ENCODE data around the gene TMTC4.
"Not testable (repeated sequence)": the region's sequence is repeated elsewhere in the genome, so short reads cannot be mapped to it uniquely, and the experiment has no call there.

Gene TMTC4

DNA sequence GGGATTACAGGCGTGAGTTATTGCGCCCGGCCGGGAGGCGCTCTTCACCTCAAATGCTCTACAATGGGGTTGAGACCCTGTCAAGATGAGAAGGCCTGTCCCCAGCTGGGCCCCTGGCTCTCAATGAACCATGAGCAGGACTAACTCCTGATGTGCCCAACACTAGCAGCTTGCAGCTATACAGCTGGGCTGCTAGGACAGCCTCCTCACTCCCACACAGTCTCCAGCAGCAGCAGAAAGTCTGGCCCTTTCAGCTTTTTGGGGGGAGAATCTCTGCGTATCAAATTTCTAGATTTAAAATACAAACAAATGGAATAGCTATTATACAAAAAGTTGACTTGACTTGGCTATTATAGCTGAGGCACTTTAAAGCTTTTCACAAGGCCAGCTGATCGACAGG, 30.2 kb downstream of the TMTC4 start:
- no peaks in the 10 kb centered on the region for H3K9me3 ChIP-seq (ENCODE audit: control insufficient read depth, low read length)
- no peaks in the 10 kb centered on the region for H3K27me3 ChIP-seq (ENCODE audit: control insufficient read depth, insufficient read depth, low read length)
- H3K4me1 ChIP-seq (ENCODE audit: control insufficient read depth, insufficient read depth, low read length), result no peaks in the 10 kb centered on the region
- peaks cover 5% of the 10 kb centered on the region for H3K36me3 ChIP-seq (ENCODE audit: control insufficient read depth, insufficient read depth, low read length)
- no peak overlapping the region for H3K9ac ChIP-seq (ENCODE audit: low read length)
- no peak overlapping the region for H3K4me3 ChIP-seq (ENCODE audit: low read length)

DNA sequence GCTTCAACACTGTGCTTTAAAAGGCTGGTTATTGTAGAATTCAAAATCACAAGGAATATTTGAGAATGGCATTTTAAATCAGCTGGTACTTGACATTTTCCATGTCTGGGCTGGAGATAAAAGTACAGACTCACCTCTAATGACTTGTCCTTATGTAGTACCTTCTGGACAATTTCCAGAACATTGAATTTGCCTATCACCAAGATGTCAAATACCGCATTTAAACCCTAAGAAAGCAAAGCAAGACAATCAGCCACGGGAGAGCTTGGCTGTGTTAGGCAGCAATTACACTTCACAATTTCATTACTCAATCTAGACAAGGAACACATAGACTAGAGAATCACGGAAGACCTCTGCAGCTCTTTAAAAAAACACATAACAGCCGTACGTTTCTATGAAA, 36.8 kb downstream of the TMTC4 start:
- H3K4me1 ChIP-seq (ENCODE audit: control insufficient read depth, insufficient read depth, low read length), result no peaks in the 10 kb centered on the region
- H3K9ac ChIP-seq (ENCODE audit: low read length), result no peak overlapping the region
- H3K4me3 ChIP-seq (ENCODE audit: low read length), result no peak overlapping the region
- peaks cover 5% of the 10 kb centered on the region for H3K36me3 ChIP-seq (ENCODE audit: control insufficient read depth, insufficient read depth, low read length)
- H3K27me3 ChIP-seq (ENCODE audit: control insufficient read depth, insufficient read depth, low read length), result no peaks in the 10 kb centered on the region
- H3K9me3 ChIP-seq (ENCODE audit: control insufficient read depth, low read length), result no peaks in the 10 kb centered on the region

GRCh38 chr13:100637380-100637779, 37.2 kb downstream of the TMTC4 start:
- no peak overlapping the region for H3K4me3 ChIP-seq (ENCODE audit: low read length)
- no peaks in the 10 kb centered on the region for H3K27me3 ChIP-seq (ENCODE audit: control insufficient read depth, insufficient read depth, low read length)
- H3K4me1 ChIP-seq (ENCODE audit: control insufficient read depth, insufficient read depth, low read length), result no peaks in the 10 kb centered on the region
- H3K9me3 ChIP-seq (ENCODE audit: control insufficient read depth, low read length), result no peaks in the 10 kb centered on the region
- H3K9ac ChIP-seq (ENCODE audit: low read length), result no peak overlapping the region
- H3K36me3 ChIP-seq (ENCODE audit: control insufficient read depth, insufficient read depth, low read length), result peaks cover 5% of the 10 kb centered on the region

DNA sequence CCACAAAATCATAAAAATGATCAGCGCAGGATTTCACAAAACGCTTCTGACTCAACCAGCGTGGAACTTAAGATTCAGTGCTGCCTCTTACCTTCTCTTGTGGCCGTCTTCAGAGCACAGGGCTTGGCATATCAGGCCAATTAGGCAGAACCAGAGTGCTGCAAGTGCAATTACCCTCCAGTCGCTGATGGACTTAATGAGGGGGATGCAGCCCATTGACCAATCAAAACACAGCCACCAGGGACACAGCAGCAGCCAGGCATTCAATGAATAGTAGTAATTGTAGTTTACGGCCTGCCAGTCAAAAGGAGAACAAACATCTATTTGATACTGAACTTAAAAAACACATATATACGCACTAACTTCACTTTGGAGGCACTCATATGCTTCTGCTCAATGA, 38.2 kb downstream of the TMTC4 start:
- Histone ChIP-seq H3K27me3 (ENCODE audit: control insufficient read depth, insufficient read depth, low read length) (no peaks in the 10 kb centered on the region), H3K9me3 (ENCODE audit: control insufficient read depth, low read length) (no peaks in the 10 kb centered on the region), H3K9ac (ENCODE audit: low read length) (no peak overlapping the region), H3K4me1 (ENCODE audit: control insufficient read depth, insufficient read depth, low read length) (no peaks in the 10 kb centered on the region), H3K36me3 (ENCODE audit: control insufficient read depth, insufficient read depth, low read length) (no peaks in the 10 kb centered on the region), H3K4me3 (ENCODE audit: low read length) (no peak overlapping the region)

- no peak overlapping the region for H3K9ac ChIP-seq (ENCODE audit: low read length)
- H3K4me3 ChIP-seq (ENCODE audit: low read length), result no peak overlapping the region
- no peaks in the 10 kb centered on the region for H3K4me1 ChIP-seq (ENCODE audit: control insufficient read depth, insufficient read depth, low read length)
- no peaks in the 10 kb centered on the region for H3K27me3 ChIP-seq (ENCODE audit: control insufficient read depth, insufficient read depth, low read length)
- H3K9me3 ChIP-seq (ENCODE audit: control insufficient read depth, low read length), result no peaks in the 10 kb centered on the region
- H3K36me3 ChIP-seq (ENCODE audit: control insufficient read depth, insufficient read depth, low read length), result no peaks in the 10 kb centered on the region
Measured at GRCh38 chr13:100636004-100636403, 38.6 kb downstream of the TMTC4 start.

DNA sequence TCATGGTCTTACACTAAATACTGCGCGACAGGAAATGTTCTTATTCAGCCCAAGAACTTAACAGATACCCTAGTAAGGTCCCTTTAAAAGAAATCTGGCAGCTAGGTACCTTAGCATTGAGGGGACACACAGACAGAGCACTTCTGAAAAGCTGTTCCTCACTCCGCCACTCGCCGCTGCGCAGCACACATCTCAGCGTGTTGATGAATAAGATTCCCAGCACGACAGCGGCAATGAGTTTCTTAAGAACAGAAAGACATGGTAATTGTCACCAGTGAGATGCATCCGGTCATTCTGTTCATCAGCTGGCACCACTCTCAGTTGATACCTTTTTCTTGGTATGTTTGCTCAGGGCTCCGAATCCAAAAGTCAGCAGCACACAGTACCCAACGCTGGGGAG, 39.9 kb downstream of the TMTC4 start:
- H3K36me3 ChIP-seq (ENCODE audit: control insufficient read depth, insufficient read depth, low read length), result no peaks in the 10 kb centered on the region
- H3K4me1 ChIP-seq (ENCODE audit: control insufficient read depth, insufficient read depth, low read length), result no peaks in the 10 kb centered on the region
- H3K4me3 ChIP-seq (ENCODE audit: low read length), result no peak overlapping the region
- H3K9me3 ChIP-seq (ENCODE audit: control insufficient read depth, low read length), result no peaks in the 10 kb centered on the region
- no peak overlapping the region for H3K9ac ChIP-seq (ENCODE audit: low read length)
- no peaks in the 10 kb centered on the region for H3K27me3 ChIP-seq (ENCODE audit: control insufficient read depth, insufficient read depth, low read length)

GRCh38 chr13:100633461-100633860, 41.1 kb downstream of the TMTC4 start:
- Histone ChIP-seq H3K4me3 (ENCODE audit: low read length) (no peak overlapping the region), H3K4me1 (ENCODE audit: control insufficient read depth, insufficient read depth, low read length) (no peaks in the 10 kb centered on the region), H3K9me3 (ENCODE audit: control insufficient read depth, low read length) (no peaks in the 10 kb centered on the region), H3K27me3 (ENCODE audit: control insufficient read depth, insufficient read depth, low read length) (no peaks in the 10 kb centered on the region), H3K36me3 (ENCODE audit: control insufficient read depth, insufficient read depth, low read length) (no peaks in the 10 kb centered on the region), H3K9ac (ENCODE audit: low read length) (no peak overlapping the region)

DNA sequence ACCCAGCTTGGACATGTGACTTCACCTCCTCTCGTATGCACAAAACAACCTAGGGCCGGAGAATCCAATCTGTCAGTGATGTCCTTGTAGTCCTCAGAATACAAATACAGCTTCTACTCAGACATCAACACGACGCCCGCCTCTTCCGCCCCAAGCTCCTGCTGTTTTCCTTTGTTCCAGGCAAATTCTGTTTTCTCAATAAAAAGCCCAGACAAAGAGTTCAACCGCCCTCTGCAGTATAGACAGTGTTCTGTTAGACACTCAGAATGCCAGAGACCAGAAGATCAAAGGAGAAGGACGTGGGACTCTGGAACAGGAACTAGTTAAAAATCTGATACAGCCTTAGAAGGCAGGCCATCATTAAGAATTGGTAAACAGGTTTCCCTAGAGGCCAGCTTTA, 44.0 kb downstream of the TMTC4 start:
- H3K9ac ChIP-seq (ENCODE audit: low read length), result no peak overlapping the region
- no peaks in the 10 kb centered on the region for H3K27me3 ChIP-seq (ENCODE audit: control insufficient read depth, insufficient read depth, low read length)
- no peaks in the 10 kb centered on the region for H3K4me1 ChIP-seq (ENCODE audit: control insufficient read depth, insufficient read depth, low read length)
- H3K4me3 ChIP-seq (ENCODE audit: low read length), result no peak overlapping the region
- H3K9me3 ChIP-seq (ENCODE audit: control insufficient read depth, low read length), result no peaks in the 10 kb centered on the region
- no peaks in the 10 kb centered on the region for H3K36me3 ChIP-seq (ENCODE audit: control insufficient read depth, insufficient read depth, low read length)

DNA sequence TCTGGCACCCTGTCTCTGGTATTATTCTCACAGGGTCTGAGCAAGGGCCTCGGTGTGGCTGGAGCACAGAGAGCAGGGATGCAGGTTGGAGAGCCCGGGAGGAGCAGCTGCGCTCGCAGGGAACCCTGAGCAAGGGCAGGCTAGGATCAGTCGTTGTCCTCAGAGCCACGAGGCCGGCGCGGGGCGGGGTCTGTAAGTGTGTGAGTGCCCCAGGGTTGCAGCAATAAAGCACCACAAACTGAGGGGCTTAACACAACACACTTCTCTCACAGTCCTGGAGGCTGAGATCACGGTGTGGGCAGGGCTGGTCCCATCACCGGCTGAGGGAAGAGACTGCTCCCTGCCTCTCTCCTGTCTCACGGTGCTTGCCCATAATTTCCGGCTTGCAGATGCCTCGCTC, 47.5 kb downstream of the TMTC4 start:
- H3K36me3 ChIP-seq (ENCODE audit: control insufficient read depth, insufficient read depth, low read length), result no peaks in the 10 kb centered on the region
- no peak overlapping the region for H3K4me3 ChIP-seq (ENCODE audit: low read length)
- H3K9ac ChIP-seq (ENCODE audit: low read length), result no peak overlapping the region
- no peaks in the 10 kb centered on the region for H3K27me3 ChIP-seq (ENCODE audit: control insufficient read depth, insufficient read depth, low read length)
- H3K9me3 ChIP-seq (ENCODE audit: control insufficient read depth, low read length), result no peaks in the 10 kb centered on the region
- no peaks in the 10 kb centered on the region for H3K4me1 ChIP-seq (ENCODE audit: control insufficient read depth, insufficient read depth, low read length)

DNA sequence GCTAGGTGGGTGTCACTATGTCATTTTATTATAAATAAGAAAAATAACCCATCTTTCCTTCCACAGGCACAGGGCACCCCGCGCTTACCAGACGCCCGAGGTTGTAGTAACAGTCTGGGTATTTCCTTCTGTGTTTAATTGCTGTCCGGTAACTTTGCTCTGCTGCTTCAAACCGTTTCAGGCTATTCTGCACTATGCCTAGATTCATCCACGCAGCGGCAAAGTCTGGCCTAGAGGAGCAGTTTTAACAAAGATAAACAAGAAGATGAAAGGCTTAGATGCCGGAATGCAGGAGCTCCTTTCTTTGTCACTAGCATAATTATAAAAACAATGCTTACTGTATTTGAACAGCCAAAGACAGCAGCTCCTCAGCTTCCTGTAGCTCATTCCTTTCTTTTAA, 49.1 kb downstream of the TMTC4 start:
- H3K9me3 ChIP-seq (ENCODE audit: control insufficient read depth, low read length), result no peaks in the 10 kb centered on the region
- H3K9ac ChIP-seq (ENCODE audit: low read length), result no peak overlapping the region
- H3K36me3 ChIP-seq (ENCODE audit: control insufficient read depth, insufficient read depth, low read length), result no peaks in the 10 kb centered on the region
- H3K27me3 ChIP-seq (ENCODE audit: control insufficient read depth, insufficient read depth, low read length), result no peaks in the 10 kb centered on the region
- H3K4me3 ChIP-seq (ENCODE audit: low read length), result no peak overlapping the region
- no peaks in the 10 kb centered on the region for H3K4me1 ChIP-seq (ENCODE audit: control insufficient read depth, insufficient read depth, low read length)

DNA sequence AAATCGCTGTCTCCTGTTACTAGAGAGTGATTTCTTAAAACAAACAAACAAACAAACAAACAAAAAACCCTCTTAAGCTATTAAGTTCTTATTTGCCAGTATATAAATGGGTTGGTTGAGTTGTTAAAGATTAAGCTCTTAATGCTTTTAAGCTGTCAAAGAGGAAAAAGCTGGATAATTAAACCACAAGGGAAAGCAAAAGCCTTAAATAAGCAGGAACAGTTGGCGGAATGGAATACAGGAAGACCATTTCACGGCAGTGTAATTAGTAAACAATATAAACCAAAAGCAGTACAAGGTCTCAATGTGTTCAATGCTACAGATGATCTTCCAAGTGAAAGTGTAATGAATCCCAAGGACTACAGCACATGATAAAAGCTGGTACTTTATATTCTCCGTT, 53.8 kb downstream of the TMTC4 start:
- H3K27me3 ChIP-seq (ENCODE audit: control insufficient read depth, insufficient read depth, low read length), result no peaks in the 10 kb centered on the region
- H3K36me3 ChIP-seq (ENCODE audit: control insufficient read depth, insufficient read depth, low read length), result no peaks in the 10 kb centered on the region
- no peak overlapping the region for H3K4me3 ChIP-seq (ENCODE audit: low read length)
- no peak overlapping the region for H3K9ac ChIP-seq (ENCODE audit: low read length)
- H3K4me1 ChIP-seq (ENCODE audit: control insufficient read depth, insufficient read depth, low read length), result no peaks in the 10 kb centered on the region
- H3K9me3 ChIP-seq (ENCODE audit: control insufficient read depth, low read length), result no peaks in the 10 kb centered on the region

DNA sequence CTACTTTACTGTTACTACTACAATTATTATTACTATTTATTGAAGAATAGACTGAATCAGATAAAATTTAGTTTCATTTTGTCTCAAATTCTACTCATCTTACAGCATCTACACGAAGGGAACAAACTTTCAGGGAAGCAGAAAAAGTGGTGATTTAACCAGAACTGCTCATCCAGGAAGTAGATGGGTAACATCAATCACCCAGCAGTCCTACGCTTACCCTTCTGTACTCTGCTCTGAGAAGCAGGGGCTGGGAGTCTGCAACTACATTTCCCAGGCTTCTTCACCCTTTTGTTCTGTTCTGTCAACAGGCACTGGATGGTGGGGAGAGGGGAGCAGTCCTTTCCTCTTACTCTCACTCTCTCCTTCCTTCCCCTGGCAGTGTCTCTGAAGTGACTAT, 54.7 kb downstream of the TMTC4 start:
- no peaks in the 10 kb centered on the region for H3K27me3 ChIP-seq (ENCODE audit: control insufficient read depth, insufficient read depth, low read length)
- no peaks in the 10 kb centered on the region for H3K4me1 ChIP-seq (ENCODE audit: control insufficient read depth, insufficient read depth, low read length)
- H3K4me3 ChIP-seq (ENCODE audit: low read length), result no peak overlapping the region
- no peaks in the 10 kb centered on the region for H3K9me3 ChIP-seq (ENCODE audit: control insufficient read depth, low read length)
- H3K36me3 ChIP-seq (ENCODE audit: control insufficient read depth, insufficient read depth, low read length), result no peaks in the 10 kb centered on the region
- no peak overlapping the region for H3K9ac ChIP-seq (ENCODE audit: low read length)

- not testable (repeated sequence) for H3K9ac ChIP-seq (ENCODE audit: low read length); H3K36me3 ChIP-seq (ENCODE audit: control insufficient read depth, insufficient read depth, low read length); H3K27me3 ChIP-seq (ENCODE audit: control insufficient read depth, insufficient read depth, low read length); H3K9me3 ChIP-seq (ENCODE audit: control insufficient read depth, low read length); H3K4me1 ChIP-seq (ENCODE audit: control insufficient read depth, insufficient read depth, low read length); H3K4me3 ChIP-seq (ENCODE audit: low read length)
Measured at GRCh38 chr13:100618897-100619296, 55.7 kb downstream of the TMTC4 start.

Data from mucosa of stomach (tissue), 1 donor.